KOPT-K1 (cell line): ENCODE results near the gene SERPIND1.
"Not testable (repeated sequence)": the region's sequence is repeated elsewhere in the genome, so short reads cannot be mapped to it uniquely, and the experiment has no call there.

Experiments
- H3K27ac ChIP-seq: fragments of 200-600 bp; sonication (generic); 2 replicates; pipeline ENCODE4 v1.5.1; 2016; ENCODE audit warnings: antibody characterized with exemption, mild to moderate bottlenecking, low read depth, low read length; ENCODE audit not compliant: poor library complexity, severe bottlenecking
- H3K36me3 ChIP-seq: fragments of 200-600 bp; sonication (generic); 2 replicates; pipeline ENCODE4 v1.5.1; 2017; ENCODE audit warnings: antibody characterized with exemption, mild to moderate bottlenecking, low read length, moderate library complexity; ENCODE audit not compliant: insufficient read depth
- H3K9me3 ChIP-seq: fragments of 200-600 bp; sonication (generic); 2 replicates; pipeline ENCODE4 v1.5.1; 2017; ENCODE audit warnings: antibody characterized with exemption, low read length, mild to moderate bottlenecking; ENCODE audit not compliant: insufficient read depth, poor library complexity, severe bottlenecking

The SERPIND1 gene

GRCh38 chr22:20823264-20823663 is 49.4 kb downstream of the SERPIND1 start:
- H3K9me3 ChIP-seq = no peaks in the 10 kb centered on the region
- H3K36me3 ChIP-seq = peaks cover 93% of the 10 kb centered on the region
- H3K27ac ChIP-seq = no peak overlapping the region

- not testable (repeated sequence) for H3K27ac ChIP-seq, H3K9me3 ChIP-seq
- peaks cover 93% of the 10 kb centered on the region for H3K36me3 ChIP-seq
These were observed 51.3 kb downstream of the SERPIND1 start for GRCh38 chr22:20825216-20825615.

- Histone ChIP-seq H3K9me3 (no peaks in the 10 kb centered on the region), H3K36me3 (peaks cover 93% of the 10 kb centered on the region), H3K27ac (no peak overlapping the region)
These were observed 51.7 kb downstream of the SERPIND1 start for GRCh38 chr22:20825624-20826023.

- H3K36me3 ChIP-seq = peaks cover 95% of the 10 kb centered on the region
- H3K27ac ChIP-seq, H3K9me3 ChIP-seq: not testable (repeated sequence)
These were observed 52.6 kb downstream of the SERPIND1 start for GRCh38 chr22:20826373-20827152.

- no peaks in the 10 kb centered on the region for H3K9me3 ChIP-seq
- H3K36me3 ChIP-seq = peaks cover 93% of the 10 kb centered on the region
- no peak overlapping the region for H3K27ac ChIP-seq
These were observed 55.7 kb downstream of the SERPIND1 start for GRCh38 chr22:20829491-20830134.

- no peaks in the 10 kb centered on the region for H3K9me3 ChIP-seq
- H3K36me3 ChIP-seq = peaks cover 62% of the 10 kb centered on the region
These were observed 59.3 kb downstream of the SERPIND1 start for GRCh38 chr22:20833225-20833665.

GRCh38 chr22:20834206-20834605 is 60.3 kb downstream of the SERPIND1 start:
- Histone ChIP-seq H3K9me3 (no peaks in the 10 kb centered on the region), H3K27ac (no peak overlapping the region), H3K36me3 (peaks cover 52% of the 10 kb centered on the region)

More at GRCh38 chr22:20833225-20833665, 59.3 kb downstream of the SERPIND1 start:
- no peak overlapping the region for H3K27ac ChIP-seq

GRCh38 chr22:20834725-20835124 is 60.8 kb downstream of the SERPIND1 start:
- Histone ChIP-seq H3K36me3 (peaks cover 47% of the 10 kb centered on the region), H3K9me3 (no peaks in the 10 kb centered on the region), H3K27ac (no peak overlapping the region)
